Thoracic aorta (tissue), 2 donors: ENCODE data around the gene ZC3H10. TPM values are rescaled to one million over a fixed set of nuclear protein-coding genes. Genes with fewer than 3 reads are reported as not detected.

Source experiments
- ATAC-seq: fragments of 150-250 bp; one replicate; pipeline ENCODE4 v1.8.0; 2017; ENCODE audit warnings: low read depth; ENCODE audit not compliant: insufficient number of reproducible peaks, low FRiP score
- DNase-seq: peaks from one replicate; pipeline ENCODE4 v3.0.0-alpha.2; 2020; ENCODE audit warnings: low spot score
- H3K27ac ChIP-seq, 2 donors: fragments of 200-600 bp; sonication (generic); 1 replicate in 1 of 2; 2 replicates in 1 of 2; pipeline ENCODE4 v1.5.1; 2016; ENCODE audit warnings: mild to moderate bottlenecking in 2 of 2, moderate library complexity in 2 of 2
- H3K27me3 ChIP-seq: fragments of 200-600 bp; sonication (generic); replicated peaks from 2 replicates; pipeline ENCODE4 v1.6.0; 2016; ENCODE audit warnings: mild to moderate bottlenecking; ENCODE audit not compliant: insufficient read depth
- H3K36me3 ChIP-seq: fragments of 200-600 bp; sonication (generic); one replicate; pipeline ENCODE4 v1.5.1; 2016
- H3K4me1 ChIP-seq, 2 donors: fragments of 200-600 bp; sonication (generic); 1 replicate in 1 of 2; 2 replicates in 1 of 2; pipeline versions ENCODE4 v1.5.1 to v1.6.0; 2016; ENCODE audit warnings: low read depth in 2 of 2, mild to moderate bottlenecking in 1 of 2; ENCODE audit not compliant: control insufficient read depth in 1 of 2
- H3K4me3 ChIP-seq: fragments of 200-600 bp; sonication (generic); 2 replicates; pipeline ENCODE4 v1.5.1; 2016; ENCODE audit warnings: mild to moderate bottlenecking
- H3K9me3 ChIP-seq: fragments of 200-600 bp; sonication (generic); 2 replicates; pipeline ENCODE4 v1.5.1; 2016
- CTCF ChIP-seq: fragments of 200-600 bp; sonication (generic); IDR thresholded peaks from one replicate; pipeline ENCODE4 v1.5.1; 2019; ENCODE audit warnings: antibody characterized with exemption
- total RNA-seq, 2 donors: library from RNA; depleted of rRNA; stranded (reverse); fragments of >200 nt; gene quantifications; one replicate each; pipeline versions ENCODE4 v1.1.0 to v1.2.3, GENCODE V29; 2016

The ZC3H10 gene
- total RNA-seq, 2 donors from 2014 or later = 4.1 to 7.1 TPM

GRCh38 chr12:56150563-56150962 is 32.5 kb downstream of the ZC3H10 start:
- no peak for TF ChIP-seq CTCF
- Histone ChIP-seq H3K27me3 (no peaks in the 10 kb centered on the region), H3K4me1 (peaks cover 15 to 32% of the 10 kb centered on the region in 2 donors), H3K9me3 (no peaks in the 10 kb centered on the region), H3K4me3 (no peak overlapping the region), H3K27ac (no peak overlapping the region), H3K36me3 (no peaks in the 10 kb centered on the region)
- no peak for DNase-seq
- ATAC-seq = no peak

DNA sequence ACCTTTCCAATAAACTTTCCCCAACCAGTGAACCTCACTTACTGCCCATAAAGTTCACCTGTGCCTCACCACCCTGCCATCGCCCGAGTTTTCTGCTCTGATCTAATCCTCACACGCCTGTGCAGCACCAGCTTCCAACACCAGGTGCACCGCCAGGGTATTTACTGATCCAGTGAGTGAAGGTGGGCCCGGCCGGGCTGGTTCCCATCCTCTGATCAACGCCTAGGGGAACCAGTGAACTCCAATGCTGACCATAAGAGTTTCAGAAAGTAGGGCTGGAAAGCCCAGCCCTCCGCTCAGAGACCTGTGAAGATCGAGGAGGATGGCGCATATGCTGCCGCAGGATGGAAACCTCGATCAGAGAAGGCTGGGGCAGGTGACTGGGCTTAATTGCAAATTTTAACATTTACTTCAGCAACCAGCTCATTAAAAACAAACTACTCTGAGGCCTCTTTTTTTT is 33.6 kb downstream of the ZC3H10 start:
- ATAC-seq (no peak), DNase-seq (no peak)
- Histone ChIP-seq H3K27me3 (no peaks in the 10 kb centered on the region), H3K27ac (peak overlapping the region; percentile 88 to 92), H3K9me3 (no peaks in the 10 kb centered on the region), H3K4me1 (peaks cover 11 to 28% of the 10 kb centered on the region in 2 donors), H3K4me3 (peak overlapping the region; percentile 87), H3K36me3 (no peaks in the 10 kb centered on the region)
- TF ChIP-seq CTCF = peak; percentile 44

DNA sequence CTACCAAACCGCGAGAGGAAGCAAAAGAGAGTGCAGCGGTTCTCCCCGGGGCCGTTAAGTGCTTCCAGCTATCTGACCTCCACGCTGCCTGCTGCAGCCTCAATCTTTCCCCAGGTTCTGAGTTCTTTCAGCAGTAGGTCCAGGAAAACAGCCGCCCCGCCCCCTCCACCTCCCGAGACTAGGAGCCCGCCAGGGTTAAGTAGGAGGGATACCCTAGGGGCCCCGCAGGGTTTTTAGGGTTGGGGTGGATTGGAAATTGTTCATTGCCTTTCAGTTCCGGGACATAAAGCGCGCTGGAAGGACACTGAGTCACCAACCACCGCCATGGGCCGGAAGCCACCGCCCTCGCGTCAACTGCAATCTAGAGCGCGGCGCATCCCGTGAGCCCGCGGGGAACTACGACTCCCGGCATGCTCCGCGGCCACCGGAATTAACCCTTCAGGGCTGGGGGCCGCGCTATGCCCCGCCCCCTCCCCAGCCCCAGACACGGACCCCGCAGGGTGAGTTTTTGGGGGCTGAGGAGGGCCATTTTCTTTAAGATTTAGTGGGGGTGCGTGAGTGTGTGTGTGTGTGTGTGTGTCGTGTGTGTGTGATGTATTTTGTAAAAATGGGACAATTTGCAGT is 34.2 kb downstream of the ZC3H10 start, which contains the start of gene MYL6B:
Gene MYL6B, plus strand, starts transcription at position 456 of the 624 bp plus-strand sequence. CDS start 1,332 bp downstream, outside the sequence.
- no peaks in the 10 kb centered on the region for H3K27me3 ChIP-seq

DNA sequence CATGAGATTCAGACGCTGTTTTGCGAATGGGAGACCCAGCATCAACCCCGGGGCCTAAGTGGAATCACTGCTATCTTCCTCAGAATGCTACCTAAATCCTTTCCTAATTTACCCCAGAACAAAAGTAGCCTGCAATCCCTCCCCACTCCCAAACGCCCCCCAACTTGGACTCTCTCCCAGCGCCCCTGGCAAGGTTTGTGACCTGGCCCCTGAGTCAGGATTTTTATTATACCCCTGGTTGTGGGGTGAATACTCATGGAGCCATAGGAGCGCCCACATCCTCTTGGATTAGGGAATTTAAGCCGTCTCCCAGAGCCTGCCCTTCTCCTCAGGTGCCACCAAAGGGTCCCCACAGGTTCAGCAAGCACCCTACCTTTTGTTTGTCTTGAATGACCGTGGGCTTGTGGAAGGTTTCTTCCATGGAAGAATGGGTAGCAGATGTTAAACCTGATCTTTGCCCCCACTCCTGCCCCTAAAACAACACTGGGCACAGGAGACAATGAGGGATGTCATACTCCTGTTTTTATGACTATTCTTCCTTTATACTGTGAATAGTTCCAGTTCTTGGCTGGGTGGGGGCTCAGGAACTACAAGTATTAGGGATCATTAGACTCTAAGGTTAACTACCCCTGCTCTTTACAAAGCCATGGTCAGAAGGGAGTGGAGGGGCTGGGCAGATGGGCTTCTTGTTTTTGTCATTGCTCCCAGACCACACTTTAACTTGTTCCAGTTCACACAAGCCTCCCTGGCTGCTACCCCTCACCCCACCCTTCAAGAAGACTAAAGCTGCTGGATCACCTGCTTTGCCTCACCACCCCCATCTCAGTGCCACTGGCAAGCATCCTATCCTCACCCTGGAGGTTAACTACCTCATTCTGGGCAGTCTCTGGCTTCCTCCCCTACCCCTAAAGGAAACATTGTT is 35.0 kb downstream of the ZC3H10 start:
- Histone ChIP-seq H3K36me3 (no peaks in the 10 kb centered on the region), H3K27ac (peak overlapping the region; percentile 88 to 92), H3K27me3 (no peaks in the 10 kb centered on the region), H3K9me3 (no peaks in the 10 kb centered on the region), H3K4me1 (peaks cover 14 to 28% of the 10 kb centered on the region in 2 donors), H3K4me3 (peak overlapping the region; percentile 87)
- no peak for DNase-seq
- TF ChIP-seq CTCF = no peak
- ATAC-seq = peak; percentile 1

More for the DNA sequence above, 34.2 kb downstream of the ZC3H10 start, which contains the start of gene MYL6B:
- ATAC-seq (peak; percentile 87), DNase-seq (peak; percentile 83)
- Histone ChIP-seq H3K4me3 (peak within 1 kb of the TSS; percentile 87), H3K27ac (peak within 1 kb of the TSS; percentile 88 to 92), H3K4me1 (peaks cover 14 to 28% of the 10 kb centered on the region in 2 donors), H3K36me3 (no peaks in the 10 kb centered on the region), H3K9me3 (no peaks in the 10 kb centered on the region)
- TF ChIP-seq CTCF = no peak

- Histone ChIP-seq H3K4me1 (peaks cover 14 to 28% of the 10 kb centered on the region in 2 donors), H3K27me3 (no peaks in the 10 kb centered on the region), H3K9me3 (no peaks in the 10 kb centered on the region), H3K4me3 (no peak overlapping the region), H3K36me3 (no peaks in the 10 kb centered on the region), H3K27ac (no peak overlapping the region)
- no peak for ATAC-seq
- no peak for TF ChIP-seq CTCF
- DNase-seq = no peak
Observed at GRCh38 chr12:56153678-56154065, 35.6 kb downstream of the ZC3H10 start.
